Measurements from ENCODE around the gene SPOP.

Gene SPOP

DNA sequence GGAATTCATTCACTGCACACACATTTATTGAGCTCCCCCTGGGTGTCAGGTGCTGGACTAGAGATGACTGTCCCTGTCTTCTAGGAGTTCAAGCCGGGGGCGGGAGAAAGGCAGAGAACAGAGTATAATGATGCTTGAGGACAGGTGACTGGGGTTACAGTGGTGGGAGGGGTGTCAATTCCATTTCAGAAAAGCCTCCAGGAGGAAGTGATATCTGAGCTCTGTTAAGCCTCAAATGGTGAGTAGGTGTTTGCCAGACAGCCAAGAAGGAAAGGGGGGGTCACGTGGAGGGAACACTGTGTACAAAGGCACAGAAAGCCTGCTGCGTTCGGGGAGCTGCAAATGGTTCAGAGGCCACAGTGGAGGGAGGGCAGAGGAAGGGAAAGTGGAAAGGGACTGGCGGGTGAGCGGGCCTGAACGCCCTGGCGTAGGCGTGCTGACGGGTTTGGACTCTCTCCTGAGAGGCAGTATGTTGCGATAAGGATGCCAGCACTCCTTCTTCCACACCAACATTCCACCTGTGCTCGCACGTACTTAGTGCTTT, 111.9 kb downstream of the SPOP start:
- DNase-seq (ENCODE audit: low read depth) = no peak
- TF ChIP-seq, protein P1, sequence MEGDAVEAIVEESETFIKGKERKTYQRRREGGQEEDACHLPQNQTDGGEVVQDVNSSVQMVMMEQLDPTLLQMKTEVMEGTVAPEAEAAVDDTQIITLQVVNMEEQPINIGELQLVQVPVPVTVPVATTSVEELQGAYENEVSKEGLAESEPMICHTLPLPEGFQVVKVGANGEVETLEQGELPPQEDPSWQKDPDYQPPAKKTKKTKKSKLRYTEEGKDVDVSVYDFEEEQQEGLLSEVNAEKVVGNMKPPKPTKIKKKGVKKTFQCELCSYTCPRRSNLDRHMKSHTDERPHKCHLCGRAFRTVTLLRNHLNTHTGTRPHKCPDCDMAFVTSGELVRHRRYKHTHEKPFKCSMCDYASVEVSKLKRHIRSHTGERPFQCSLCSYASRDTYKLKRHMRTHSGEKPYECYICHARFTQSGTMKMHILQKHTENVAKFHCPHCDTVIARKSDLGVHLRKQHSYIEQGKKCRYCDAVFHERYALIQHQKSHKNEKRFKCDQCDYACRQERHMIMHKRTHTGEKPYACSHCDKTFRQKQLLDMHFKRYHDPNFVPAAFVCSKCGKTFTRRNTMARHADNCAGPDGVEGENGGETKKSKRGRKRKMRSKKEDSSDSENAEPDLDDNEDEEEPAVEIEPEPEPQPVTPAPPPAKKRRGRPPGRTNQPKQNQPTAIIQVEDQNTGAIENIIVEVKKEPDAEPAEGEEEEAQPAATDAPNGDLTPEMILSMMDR (IDR thresholded peaks at IDR 0.05; ENCODE audit: insufficient read depth, low read depth, low read length, missing control alignments) = no peak
- no peak overlapping the region for H3K4me3 ChIP-seq (ENCODE audit: low read depth, low read length)

DNA sequence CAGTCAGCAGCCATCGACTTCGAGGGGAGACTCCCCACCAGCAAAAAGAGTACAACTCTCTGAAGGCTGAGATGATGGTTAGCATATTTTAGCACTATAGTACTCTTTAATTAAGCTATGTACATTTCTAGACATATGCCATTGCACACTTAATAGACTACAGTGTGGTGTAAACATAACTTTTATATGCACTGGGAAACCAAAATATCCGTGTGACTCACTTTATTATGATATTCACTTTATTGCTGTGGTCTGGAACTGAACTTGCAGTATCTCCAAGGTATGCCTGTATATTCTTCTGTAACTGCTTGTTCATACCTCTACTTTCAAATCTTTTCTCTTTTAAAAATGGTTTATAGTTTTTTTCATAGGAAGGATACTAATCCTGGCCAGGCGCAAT, 113.3 kb downstream of the SPOP start:
- H3K4me3 ChIP-seq (ENCODE audit: low read depth, low read length) = no peak overlapping the region
- TF ChIP-seq, protein P1 (IDR thresholded peaks at IDR 0.05; ENCODE audit: insufficient read depth, low read depth, low read length, missing control alignments) = no peak
- DNase-seq (ENCODE audit: low read depth) = no peak

DNA sequence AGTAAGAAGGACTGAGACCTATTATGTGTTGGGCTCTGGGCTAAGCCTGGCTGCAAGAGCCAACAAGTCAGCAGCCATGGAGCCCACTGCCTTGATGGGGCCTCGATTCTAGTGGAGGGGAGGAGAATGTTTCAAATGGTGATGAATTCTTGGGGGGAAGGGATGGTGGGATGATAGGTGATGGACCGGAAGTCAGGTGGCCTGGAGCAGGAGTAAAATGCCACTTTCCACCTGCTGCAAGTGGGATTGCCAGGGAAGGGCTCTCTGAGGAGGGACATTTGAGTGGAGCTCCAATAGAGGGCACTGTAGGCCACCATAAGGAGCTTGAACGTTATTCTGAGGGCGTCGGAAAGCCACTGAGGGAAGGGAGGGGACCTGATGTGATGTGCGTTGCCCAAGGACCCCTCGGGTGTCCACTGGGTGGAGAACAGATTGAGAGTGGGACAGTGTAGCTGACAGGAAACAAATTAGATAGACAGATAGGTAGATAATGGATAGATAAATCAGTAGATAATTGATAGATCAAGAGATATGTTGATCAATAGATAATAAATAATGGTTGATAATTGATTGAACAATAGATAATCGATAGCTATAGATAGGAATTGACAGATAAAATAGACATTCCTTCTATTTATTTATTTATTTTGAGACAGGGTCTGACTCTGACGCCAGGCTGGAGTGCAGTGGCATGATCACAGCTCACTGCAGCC, 120.4 kb downstream of the SPOP start:
- TF ChIP-seq, protein P1 (IDR thresholded peaks at IDR 0.05; ENCODE audit: insufficient read depth, low read depth, low read length, missing control alignments) = peak; percentile 63
- H3K4me3 ChIP-seq (ENCODE audit: low read depth, low read length) = no peak overlapping the region

DNA sequence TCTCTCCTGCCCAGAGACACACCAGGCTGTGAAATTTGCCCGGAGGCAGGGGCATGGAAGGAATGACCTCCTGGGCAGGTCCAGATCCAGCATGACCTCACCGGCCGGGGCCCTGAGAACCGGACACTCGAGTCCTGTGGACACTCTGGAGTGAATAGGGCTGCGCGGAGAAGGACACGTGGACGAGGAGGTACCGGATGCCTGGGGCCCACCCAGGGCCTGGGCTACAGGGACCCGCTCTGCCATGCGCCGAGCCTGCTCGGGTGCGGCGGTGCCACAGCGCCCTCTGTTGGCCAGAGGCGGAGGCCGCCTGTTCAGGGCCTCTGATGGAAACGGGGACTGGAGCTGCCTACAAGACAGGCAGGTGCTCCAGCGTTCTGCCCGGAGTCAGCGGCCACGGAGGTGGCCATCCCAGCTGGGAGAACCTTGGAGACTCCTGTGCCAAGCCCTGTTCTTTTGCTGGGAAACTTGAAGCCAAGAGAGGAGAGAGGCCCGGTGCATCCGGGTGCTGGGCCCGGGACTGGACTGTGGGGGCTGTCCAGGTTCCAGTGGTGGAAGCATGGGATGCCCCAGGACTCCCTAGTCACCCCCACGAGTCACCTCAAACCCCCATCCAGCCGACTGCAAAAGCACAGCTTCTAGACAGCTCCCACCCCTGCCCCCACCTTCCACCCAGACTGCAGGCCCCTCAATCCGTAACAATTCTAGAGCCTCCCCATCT, 121.5 kb downstream of the SPOP start:
- DNase-seq (ENCODE audit: low read depth) = peak; percentile 82
- no peak overlapping the region for H3K4me3 ChIP-seq (ENCODE audit: low read depth, low read length)
- TF ChIP-seq, protein P1 (IDR thresholded peaks at IDR 0.05; ENCODE audit: insufficient read depth, low read depth, low read length, missing control alignments) = peak; percentile 99

More for the DNA sequence above, 120.4 kb downstream of the SPOP start:
- DNase-seq (ENCODE audit: low read depth) = peak; percentile 63

DNA sequence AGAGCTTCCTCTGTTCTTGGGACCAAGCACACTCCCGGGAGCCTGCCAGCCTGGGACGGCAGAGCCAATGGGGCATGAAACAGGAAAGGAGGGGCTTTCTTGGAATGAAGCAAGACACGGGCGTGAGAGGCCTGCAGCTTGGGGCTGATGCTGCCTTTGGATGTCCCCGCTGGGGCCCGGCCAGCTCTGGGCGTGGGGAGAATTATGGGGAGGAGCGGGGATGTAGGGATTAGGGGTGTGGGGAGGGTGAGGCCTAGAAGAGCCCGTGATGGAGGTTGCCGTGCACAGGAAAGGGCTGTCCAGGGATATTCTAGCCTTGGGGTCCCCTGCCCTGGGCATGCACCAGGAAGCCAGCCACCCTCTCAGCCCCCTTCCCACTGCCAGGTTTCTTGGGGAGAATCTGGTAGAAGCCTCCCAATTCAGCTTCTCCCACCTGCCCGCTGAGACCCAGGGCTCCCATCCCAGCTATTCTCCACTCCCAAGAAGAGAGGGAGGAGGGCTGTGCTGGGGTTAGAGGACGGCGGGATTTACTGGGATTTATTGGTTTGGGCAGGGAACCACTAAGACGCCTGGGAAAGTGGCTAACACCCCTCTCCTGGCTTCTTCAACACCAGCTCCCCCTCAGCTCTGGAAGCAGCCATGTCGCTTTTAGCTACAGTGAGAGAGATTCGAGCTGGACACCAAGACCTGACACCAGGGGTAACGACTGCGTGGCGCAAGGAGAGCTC, 122.2 kb downstream of the SPOP start:
- TF ChIP-seq, protein P1 (IDR thresholded peaks at IDR 0.05; ENCODE audit: insufficient read depth, low read depth, low read length, missing control alignments) = no peak
- no peak for DNase-seq (ENCODE audit: low read depth)
- H3K4me3 ChIP-seq (ENCODE audit: low read depth, low read length) = no peak overlapping the region

DNA sequence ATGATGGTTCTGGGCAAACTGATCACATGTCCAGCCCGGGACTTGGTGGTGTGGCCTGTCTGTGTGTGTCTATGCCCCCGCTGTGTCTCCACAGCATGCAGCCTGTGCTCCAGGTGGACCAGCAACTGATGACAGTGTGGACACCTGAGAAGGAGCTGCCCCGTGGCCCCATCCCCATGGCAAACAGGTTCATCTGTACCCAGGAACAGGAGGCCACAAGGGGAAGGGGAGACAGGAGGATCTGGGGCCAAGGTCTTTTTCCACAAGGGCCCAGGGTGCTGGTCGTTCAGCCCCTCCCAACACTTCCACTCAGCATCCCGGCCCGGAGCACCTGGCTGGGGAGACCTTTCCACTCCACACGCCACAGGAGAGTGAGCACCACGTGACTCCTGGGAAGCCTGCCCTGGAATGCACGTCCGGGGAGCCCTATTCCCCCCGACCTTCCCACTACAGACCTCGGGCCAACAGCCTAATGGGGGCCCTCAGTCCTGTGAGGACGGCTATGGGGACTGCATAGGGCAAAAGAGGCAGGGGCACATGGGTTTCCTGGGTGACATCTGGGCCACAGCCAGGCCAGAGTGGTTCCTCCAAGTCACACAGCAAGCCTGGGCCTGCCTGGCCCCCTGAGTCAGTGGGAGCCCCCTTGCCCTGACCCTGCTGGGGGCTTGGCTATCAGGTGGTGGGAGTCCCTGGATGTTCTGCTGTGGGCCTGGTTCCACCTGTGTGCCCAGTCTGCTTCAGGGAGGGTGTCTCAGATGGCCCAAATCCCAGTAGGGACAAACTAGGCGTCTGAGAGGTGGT, 123.0 kb downstream of the SPOP start:
- TF ChIP-seq, protein P1 (IDR thresholded peaks at IDR 0.05; ENCODE audit: insufficient read depth, low read depth, low read length, missing control alignments) = no peak
- DNase-seq (ENCODE audit: low read depth) = no peak
- no peak overlapping the region for H3K4me3 ChIP-seq (ENCODE audit: low read depth, low read length)
